NCI-H2227 treated with DMSO at 0.1 percent for 48 hours (cell line): ENCODE measurements around the gene ZNF566.

Source experiments
- DNase-seq: peaks from one replicate; lab custom pipeline; 2025; lab: John Stamatoyannopoulos, UW

The ZNF566 gene

GRCh38 chr19:36441339-36441738 is 48.0 kb downstream of the ZNF566 start:
- no peak for DNase-seq

- DNase-seq, result peak; percentile 38
Observed at GRCh38 chr19:36436531-36436930, 52.8 kb downstream of the ZNF566 start.

GRCh38 chr19:36423925-36424324 is 65.4 kb downstream of the ZNF566 start:
- DNase-seq, result no peak

GRCh38 chr19:36421749-36422481 is 67.4 kb downstream of the ZNF566 start:
- DNase-seq, result peak; percentile 76

GRCh38 chr19:36420961-36421748 is 68.2 kb downstream of the ZNF566 start:
- DNase-seq, result peak; percentile 77

GRCh38 chr19:36418287-36419001 is 70.9 kb downstream of the ZNF566 start, which contains the start of gene ZFP82:
Gene ZFP82 (minus strand): TSS chr19:36418644. CDS start chr19:36409789, 8,855 bp downstream.
- peak; percentile 97 for DNase-seq

- DNase-seq, result no peak
Observed at GRCh38 chr19:36417752-36418286, 71.5 kb downstream of the ZNF566 start.

GRCh38 chr19:36409841-36410240 is 79.5 kb downstream of the ZNF566 start:
- no peak for DNase-seq

- no peak for DNase-seq
Observed at GRCh38 chr19:36408101-36408500, 81.3 kb downstream of the ZNF566 start.

- DNase-seq, result no peak
Observed at GRCh38 chr19:36404498-36404897, 84.9 kb downstream of the ZNF566 start.

GRCh38 chr19:36401475-36401874 is 87.9 kb downstream of the ZNF566 start:
- DNase-seq, result no peak

GRCh38 chr19:36398571-36398970 is 90.8 kb downstream of the ZNF566 start:
- DNase-seq, result no peak
